ENCODE measurements around the gene PDIA5.

The PDIA5 gene

GRCh38 chr3:123143669-123144411 lies 77.0 kb downstream of the PDIA5 start:
- no peak overlapping the region for H3K4me3 ChIP-seq (ENCODE audit: low read length, poor library complexity, severe bottlenecking)
- H3K4me2 ChIP-seq (ENCODE audit: low read depth, low read length, poor library complexity, severe bottlenecking) = no peak overlapping the region
- H2AFZ ChIP-seq (ENCODE audit: low read length) = no peak overlapping the region
- H3K79me2 ChIP-seq (ENCODE audit: insufficient read depth, low read length) = no peaks in the 10 kb centered on the region
- no peaks in the 10 kb centered on the region for H3K9me2 ChIP-seq (replicated peaks; ENCODE audit: low read depth, low read length)
- no peak overlapping the region for H3K9ac ChIP-seq (ENCODE audit: low read depth, low read length, poor library complexity, severe bottlenecking)
- TF ChIP-seq, protein P1, sequence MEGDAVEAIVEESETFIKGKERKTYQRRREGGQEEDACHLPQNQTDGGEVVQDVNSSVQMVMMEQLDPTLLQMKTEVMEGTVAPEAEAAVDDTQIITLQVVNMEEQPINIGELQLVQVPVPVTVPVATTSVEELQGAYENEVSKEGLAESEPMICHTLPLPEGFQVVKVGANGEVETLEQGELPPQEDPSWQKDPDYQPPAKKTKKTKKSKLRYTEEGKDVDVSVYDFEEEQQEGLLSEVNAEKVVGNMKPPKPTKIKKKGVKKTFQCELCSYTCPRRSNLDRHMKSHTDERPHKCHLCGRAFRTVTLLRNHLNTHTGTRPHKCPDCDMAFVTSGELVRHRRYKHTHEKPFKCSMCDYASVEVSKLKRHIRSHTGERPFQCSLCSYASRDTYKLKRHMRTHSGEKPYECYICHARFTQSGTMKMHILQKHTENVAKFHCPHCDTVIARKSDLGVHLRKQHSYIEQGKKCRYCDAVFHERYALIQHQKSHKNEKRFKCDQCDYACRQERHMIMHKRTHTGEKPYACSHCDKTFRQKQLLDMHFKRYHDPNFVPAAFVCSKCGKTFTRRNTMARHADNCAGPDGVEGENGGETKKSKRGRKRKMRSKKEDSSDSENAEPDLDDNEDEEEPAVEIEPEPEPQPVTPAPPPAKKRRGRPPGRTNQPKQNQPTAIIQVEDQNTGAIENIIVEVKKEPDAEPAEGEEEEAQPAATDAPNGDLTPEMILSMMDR (conservative IDR thresholded peaks at IDR 0.05; ENCODE audit: low read length) = no peak
- no peak for TF ChIP-seq EZH2phosphoT487 (IDR thresholded peaks at IDR 0.05; ENCODE audit: borderline replicate concordance)
- no peaks in the 10 kb centered on the region for H3K27me3 ChIP-seq (ENCODE audit: insufficient read depth, low read length, poor library complexity, severe bottlenecking)
- peaks cover 93% of the 10 kb centered on the region; the same call in 1 of the 2 replicates for H3K36me3 ChIP-seq (ENCODE audit: insufficient read depth, low read length)
- H3K4me1 ChIP-seq (ENCODE audit: insufficient read depth, low read length, poor library complexity, severe bottlenecking) = no peaks in the 10 kb centered on the region
- H4K20me1 ChIP-seq (ENCODE audit: insufficient read depth, low read length, poor library complexity, severe bottlenecking) = no peaks in the 10 kb centered on the region
- H3F3A ChIP-seq (ENCODE audit: low read depth) = no peaks in the 10 kb centered on the region
- H3K9me3 ChIP-seq (ENCODE audit: insufficient read depth, low read depth, low read length) = no peaks in the 10 kb centered on the region

GRCh38 chr3:123147754-123148535 lies 81.1 kb downstream of the PDIA5 start:
- no peak overlapping the region for H3K9ac ChIP-seq (ENCODE audit: low read depth, low read length, poor library complexity, severe bottlenecking)
- H3K36me3 ChIP-seq (ENCODE audit: insufficient read depth, low read length) = peaks cover 91% of the 10 kb centered on the region; the same call in 1 of the 2 replicates

GRCh38 chr3:123148772-123149171 lies 81.9 kb downstream of the PDIA5 start:
- Histone ChIP-seq H4K20me1 (ENCODE audit: insufficient read depth, low read length, poor library complexity, severe bottlenecking) (no peaks in the 10 kb centered on the region), H3K27me3 (ENCODE audit: insufficient read depth, low read length, poor library complexity, severe bottlenecking) (no peaks in the 10 kb centered on the region), H3K9me3 (ENCODE audit: insufficient read depth, low read depth, low read length) (no peaks in the 10 kb centered on the region; the same call in 1 of the 2 replicates), H3K4me3 (ENCODE audit: low read length, poor library complexity, severe bottlenecking) (no peak overlapping the region), H3K9ac (ENCODE audit: low read depth, low read length, poor library complexity, severe bottlenecking) (no peak overlapping the region), H3K4me2 (ENCODE audit: low read depth, low read length, poor library complexity, severe bottlenecking) (no peak overlapping the region), H3K4me1 (ENCODE audit: insufficient read depth, low read length, poor library complexity, severe bottlenecking) (no peaks in the 10 kb centered on the region), H2AFZ (ENCODE audit: low read length) (no peak overlapping the region), H3K9me2 (replicated peaks; ENCODE audit: low read depth, low read length) (no peaks in the 10 kb centered on the region), H3K79me2 (ENCODE audit: insufficient read depth, low read length) (no peaks in the 10 kb centered on the region), H3F3A (ENCODE audit: low read depth) (peaks cover 8% of the 10 kb centered on the region), H3K36me3 (ENCODE audit: insufficient read depth, low read length) (peaks cover 94% of the 10 kb centered on the region; the same call in 1 of the 2 replicates)
- TF ChIP-seq EZH2phosphoT487 (IDR thresholded peaks at IDR 0.05; ENCODE audit: borderline replicate concordance) = no peak
- TF ChIP-seq, protein P1 (conservative IDR thresholded peaks at IDR 0.05; ENCODE audit: low read length) = no peak

More at GRCh38 chr3:123147754-123148535, 81.1 kb downstream of the PDIA5 start:
- Histone ChIP-seq H3K9me2 (replicated peaks; ENCODE audit: low read depth, low read length) (no peaks in the 10 kb centered on the region), H3K4me2 (ENCODE audit: low read depth, low read length, poor library complexity, severe bottlenecking) (no peak overlapping the region), H3F3A (ENCODE audit: low read depth) (peaks cover 8% of the 10 kb centered on the region), H4K20me1 (ENCODE audit: insufficient read depth, low read length, poor library complexity, severe bottlenecking) (no peaks in the 10 kb centered on the region), H2AFZ (ENCODE audit: low read length) (no peak overlapping the region), H3K4me1 (ENCODE audit: insufficient read depth, low read length, poor library complexity, severe bottlenecking) (no peaks in the 10 kb centered on the region), H3K4me3 (ENCODE audit: low read length, poor library complexity, severe bottlenecking) (no peak overlapping the region), H3K79me2 (ENCODE audit: insufficient read depth, low read length) (no peaks in the 10 kb centered on the region), H3K9me3 (ENCODE audit: insufficient read depth, low read depth, low read length) (no peaks in the 10 kb centered on the region; the same call in 1 of the 2 replicates), H3K27me3 (ENCODE audit: insufficient read depth, low read length, poor library complexity, severe bottlenecking) (no peaks in the 10 kb centered on the region)
- no peak for TF ChIP-seq EZH2phosphoT487 (IDR thresholded peaks at IDR 0.05; ENCODE audit: borderline replicate concordance)
- TF ChIP-seq, protein P1 (conservative IDR thresholded peaks at IDR 0.05; ENCODE audit: low read length) = no peak

All from Loucy (cell line).